Stomach (tissue), 9 donors: ENCODE measurements around the gene SLC26A2. TPM values are rescaled to one million over a fixed set of nuclear protein-coding genes. Genes with fewer than 3 reads are reported as not detected.

Experiments used
- DNase-seq, 2 donors: peaks; one replicate each; pipeline versions ENCODE4 v3.0.0 to v3.0.0-alpha.2; 2013 to 2019
- H3K27ac ChIP-seq, 5 donors: fragments of 200-600 bp in 4 of 5; sonication (generic) in 4 of 5; one replicate each; pipeline ENCODE4 v1.5.1; 2013 to 2019; ENCODE audit warnings: mild to moderate bottlenecking in 1 of 5, moderate library complexity in 1 of 5
- H3K27me3 ChIP-seq, 3 donors: fragments of 200-600 bp; sonication (generic); one replicate each; pipeline ENCODE4 v1.5.1; 2017 to 2019; ENCODE audit warnings: mixed run types in 1 of 3
- H3K36me3 ChIP-seq, 4 donors: fragments of 200-600 bp; sonication (generic); 1 replicate in 3 of 4; 2 replicates in 1 of 4; pipeline ENCODE4 v1.5.1; 2016 to 2019
- H3K4me1 ChIP-seq, 4 donors: fragments of 200-600 bp; sonication (generic); one replicate each; pipeline ENCODE4 v1.5.1; 2016 to 2019
- H3K4me3 ChIP-seq, 4 donors: fragments of 200-600 bp; sonication (generic) in 3 of 4; one replicate each; pipeline ENCODE4 v1.5.1; 2016 to 2019; ENCODE audit warnings: mild to moderate bottlenecking in 1 of 4
- H3K9me3 ChIP-seq, 4 donors: fragments of 200-600 bp; sonication (generic); one replicate each; pipeline ENCODE4 v1.5.1; 2016 to 2019
- CTCF ChIP-seq, 7 experiments: fragments of 450-650 bp in 4 of 7; fragments of 200-600 bp in 3 of 7; sonication (generic) in 3 of 7; IDR thresholded peaks; one replicate each; pipeline ENCODE4 v1.5.1; 2016 to 2019; ENCODE audit warnings: antibody characterized with exemption in 7 of 7, control low read depth in 2 of 7, mild to moderate bottlenecking in 1 of 7
- EP300 ChIP-seq: sonication (generic); formaldehyde crosslinking; IDR thresholded peaks from one replicate; pipeline ENCODE4 v1.6.1; 2017; ENCODE audit warnings: antibody characterized with exemption
- POLR2A ChIP-seq, 4 donors: fragments of 450-650 bp; IDR thresholded peaks; one replicate each; pipeline ENCODE4 v1.6.1; 2016; ENCODE audit warnings: antibody characterized with exemption in 4 of 4, control low read depth in 2 of 4, mild to moderate bottlenecking in 1 of 4, moderate library complexity in 1 of 4
- POLR2AphosphoS5 ChIP-seq, 3 donors: sonication (generic); formaldehyde crosslinking; IDR thresholded peaks; one replicate each; pipeline ENCODE4 v1.6.1; 2016; ENCODE audit warnings: antibody characterized with exemption in 3 of 3
- WGBS, 5 donors: extraction: QIAGEN DNeasy Blood & Tissue Kit in 3 of 5; methylation state at CpG; one replicate each; pipeline versions ENCODE4 v1.1.5 to v1.1.7; 2013 to 2018; 5-methylcytosine and 5-hydroxymethylcytosine counted together
- intact Hi-C: fragments of 100-400 bp; cut with DNase I; formaldehyde crosslinking; loops from one replicate; pipeline ENCODE4 v1.15.1; 2023; ENCODE audit warnings: low total_unique reads
- polyA plus RNA-seq, 3 donors: library from polyadenylated mRNA; stranded (reverse); fragments of 200-250 nt; gene quantifications; one replicate each; pipeline ENCODE4 v1.2.3, GENCODE V29; 2013
- total RNA-seq, 5 donors: library from RNA; depleted of rRNA; stranded (reverse); fragments of >200 nt; gene quantifications; one replicate each; pipeline versions ENCODE4 v1.1.0 to v1.2.3, GENCODE V29; 2014 to 2016
- donor health status: healthy with polysubstance abuse.
- donor health status: Bipolar disorder and iron deficiency.
- donor health status: healthy.

The SLC26A2 gene
- total and polyA plus RNA-seq, 8 donors = 0.81 to 135 (median 7.5) TPM

- H3K9me3 ChIP-seq = no peaks in the 10 kb centered on the region
- no peak within 1 kb of the TSS for H3K27ac ChIP-seq
- intact Hi-C loops = no loop called here
- no peaks in the 10 kb centered on the region for H3K36me3 ChIP-seq
- WGBS, 5 donors = 88 to 100% (median 91%) methylated on average over 2 of the region's 2 CpGs
- peaks cover 0 to 2% (median 0%) of the 10 kb centered on the region in 4 donors for H3K4me1 ChIP-seq
- H3K27me3 ChIP-seq = no peaks in the 10 kb centered on the region
- no peak for DNase-seq
- no peak for TF ChIP-seq POLR2AphosphoS5 (IDR thresholded peaks at IDR 0.05)
- TF ChIP-seq CTCF (IDR thresholded peaks at IDR 0.05) = no peak
- TF ChIP-seq POLR2A (IDR thresholded peaks at IDR 0.05) = no peak
- TF ChIP-seq EP300 = no peak
- no peak within 1 kb of the TSS for H3K4me3 ChIP-seq
Measured at GRCh38 chr5:149944666-149945065, 15.9 kb upstream of the SLC26A2 start, which contains the start of gene PDE6A. Gene PDE6A (minus strand): TSS chr5:149944793. CDS start chr5:149944673, 120 bp downstream.

GRCh38 chr5:149946118-149946517, 14.4 kb upstream of the SLC26A2 start:
- TF ChIP-seq POLR2AphosphoS5 (IDR thresholded peaks at IDR 0.05) = no peak
- TF ChIP-seq POLR2A (IDR thresholded peaks at IDR 0.05) = no peak
- no peak for TF ChIP-seq CTCF (IDR thresholded peaks at IDR 0.05)
- TF ChIP-seq EP300 = no peak
- H3K27ac ChIP-seq = no peak overlapping the region

GRCh38 chr5:149948993-149949392, 11.6 kb upstream of the SLC26A2 start:
- WGBS, 5 donors = 80 to 94% (median 89%) methylated on average over 5 of the region's 5 CpGs
- DNase-seq = no peak
- Histone ChIP-seq H3K9me3 (no peaks in the 10 kb centered on the region), H3K4me3 (no peak overlapping the region), H3K36me3 (no peaks in the 10 kb centered on the region), H3K4me1 (no peaks in the 10 kb centered on the region), H3K27me3 (no peaks in the 10 kb centered on the region), H3K27ac (no peak overlapping the region)
- TF ChIP-seq POLR2AphosphoS5 (IDR thresholded peaks at IDR 0.05) (no peak), POLR2A (IDR thresholded peaks at IDR 0.05) (no peak), EP300 (no peak), CTCF (IDR thresholded peaks at IDR 0.05) (no peak)
- intact Hi-C loops = no loop called here

More at GRCh38 chr5:149946118-149946517, 14.4 kb upstream of the SLC26A2 start:
- H3K27me3 ChIP-seq = no peaks in the 10 kb centered on the region
- WGBS, 5 donors = 80 to 91% (median 86%) methylated on average over 3 of the region's 3 CpGs
- no peak overlapping the region for H3K4me3 ChIP-seq
- H3K36me3 ChIP-seq = no peaks in the 10 kb centered on the region
- H3K9me3 ChIP-seq = no peaks in the 10 kb centered on the region
- H3K4me1 ChIP-seq = no peaks in the 10 kb centered on the region
- no peak for DNase-seq
- intact Hi-C loops = no loop called here

- no peaks in the 10 kb centered on the region for H3K9me3 ChIP-seq
- no peak overlapping the region for H3K4me3 ChIP-seq
- no peaks in the 10 kb centered on the region for H3K36me3 ChIP-seq
- no peaks in the 10 kb centered on the region for H3K4me1 ChIP-seq
- no peak for DNase-seq
- no peak for TF ChIP-seq POLR2A (IDR thresholded peaks at IDR 0.05)
- TF ChIP-seq POLR2AphosphoS5 (IDR thresholded peaks at IDR 0.05) = no peak
- no peak for TF ChIP-seq CTCF (IDR thresholded peaks at IDR 0.05)
- no peak for TF ChIP-seq EP300
- H3K27ac ChIP-seq = no peak overlapping the region
- intact Hi-C loops = no loop called here
- no peaks in the 10 kb centered on the region for H3K27me3 ChIP-seq
- WGBS, 5 donors = 72 to 88% (median 77%) methylated on average over 6 of the region's 6 CpGs
Measured at GRCh38 chr5:149951138-149951749, 9.3 kb upstream of the SLC26A2 start.
